Stimulated activated CD8-positive, alpha-beta memory T cell treated with anti-CD3 and anti-CD28 coated beads, Interleukin-4, amount 100 ng/mL, for 24 hours (primary cell): ENCODE results near the gene PTPRN2.

ENCODE experiments used
- DNase-seq: peaks from one replicate; pipeline ENCODE4 v3.0.0-alpha.2; 2020; ENCODE audit warnings: low read depth

Gene PTPRN2

DNA sequence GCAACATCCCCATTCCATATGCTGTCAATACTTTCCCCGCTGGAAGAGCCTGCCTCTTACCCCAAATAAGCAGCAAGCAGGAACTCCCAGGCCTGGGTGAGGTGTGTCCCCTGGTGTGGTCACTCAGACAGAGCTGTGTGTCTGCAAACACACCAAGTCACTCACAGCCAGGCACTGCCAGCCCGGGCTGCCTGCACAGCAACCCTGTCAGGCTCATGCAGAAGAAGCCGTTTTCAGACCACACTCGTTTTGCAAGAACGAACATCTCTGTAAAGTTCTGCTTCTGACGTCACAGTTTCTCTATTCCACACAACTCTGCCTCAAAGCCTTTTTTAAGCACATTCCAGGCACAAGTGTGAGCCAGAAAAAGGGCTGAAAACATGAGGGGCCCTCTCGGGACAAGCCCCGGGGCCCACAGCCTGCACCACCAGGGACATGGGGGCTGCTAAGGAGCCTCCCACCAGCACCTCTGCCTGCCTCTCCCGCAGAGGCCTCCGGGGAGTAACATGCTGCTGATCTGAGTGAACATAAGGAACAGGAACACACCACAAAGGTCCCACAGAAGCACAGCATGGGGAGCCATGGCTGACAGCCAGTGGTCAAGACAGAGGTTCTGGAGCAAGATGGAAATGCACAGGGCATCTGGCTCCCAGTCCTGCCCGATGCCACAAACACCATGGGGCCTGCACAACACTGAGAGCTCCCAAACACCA, 11.4 kb downstream of the PTPRN2 start:
- DNase-seq, result no peak

DNA sequence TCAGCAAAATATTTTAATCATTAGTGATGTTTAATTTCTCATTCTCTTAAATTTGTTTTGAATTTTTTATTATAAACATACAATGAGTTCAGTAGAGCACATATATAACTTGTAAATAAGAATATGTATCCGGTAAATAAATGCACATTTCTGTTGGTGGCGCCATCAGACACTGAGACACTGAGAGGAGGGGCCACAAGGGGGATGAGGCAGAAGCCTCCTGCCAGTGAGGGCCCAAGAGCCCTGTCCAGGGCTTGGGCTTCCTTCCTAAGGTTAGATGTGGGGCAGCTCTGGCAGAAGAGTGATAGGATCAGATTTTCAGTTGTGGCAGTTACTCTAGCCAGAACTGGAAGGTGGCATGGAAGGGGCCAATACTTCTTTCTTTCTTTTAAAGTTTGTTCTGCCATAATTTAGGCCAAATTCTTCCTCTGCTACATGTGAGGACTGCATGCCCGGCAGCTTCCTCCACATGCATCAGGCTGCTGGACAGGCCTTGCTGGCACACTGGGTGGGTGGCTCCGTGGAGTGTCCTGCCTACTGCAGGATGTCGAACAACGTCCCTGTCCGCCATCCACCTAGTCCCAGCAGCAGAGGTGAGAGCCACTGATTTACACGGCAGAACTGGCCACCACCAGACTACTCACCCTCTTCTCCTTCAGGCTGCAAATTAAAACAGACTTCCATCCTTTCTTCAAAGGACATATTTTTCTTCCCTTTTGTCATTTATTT, 13.2 kb downstream of the PTPRN2 start:
- DNase-seq, result no peak

DNA sequence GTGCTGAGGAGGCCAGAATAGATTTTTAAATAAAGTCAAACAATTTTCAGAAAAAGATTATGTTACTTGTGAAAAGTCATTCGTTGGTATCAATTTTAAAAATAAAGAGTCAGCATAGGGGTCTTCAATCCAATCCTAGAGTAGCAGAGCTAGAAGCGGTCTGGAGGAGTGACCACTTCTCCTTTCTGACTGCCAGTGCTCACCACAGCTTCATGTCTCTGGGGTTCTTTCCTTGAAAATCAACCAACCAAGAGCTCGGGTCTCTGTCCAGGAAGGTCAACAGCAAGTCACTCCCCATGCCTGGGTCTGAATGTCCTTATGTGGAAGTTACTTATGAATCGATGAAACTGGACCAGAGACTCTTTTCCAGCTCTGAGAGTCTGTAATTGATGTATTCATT, 14.3 kb downstream of the PTPRN2 start:
- no peak for DNase-seq

DNA sequence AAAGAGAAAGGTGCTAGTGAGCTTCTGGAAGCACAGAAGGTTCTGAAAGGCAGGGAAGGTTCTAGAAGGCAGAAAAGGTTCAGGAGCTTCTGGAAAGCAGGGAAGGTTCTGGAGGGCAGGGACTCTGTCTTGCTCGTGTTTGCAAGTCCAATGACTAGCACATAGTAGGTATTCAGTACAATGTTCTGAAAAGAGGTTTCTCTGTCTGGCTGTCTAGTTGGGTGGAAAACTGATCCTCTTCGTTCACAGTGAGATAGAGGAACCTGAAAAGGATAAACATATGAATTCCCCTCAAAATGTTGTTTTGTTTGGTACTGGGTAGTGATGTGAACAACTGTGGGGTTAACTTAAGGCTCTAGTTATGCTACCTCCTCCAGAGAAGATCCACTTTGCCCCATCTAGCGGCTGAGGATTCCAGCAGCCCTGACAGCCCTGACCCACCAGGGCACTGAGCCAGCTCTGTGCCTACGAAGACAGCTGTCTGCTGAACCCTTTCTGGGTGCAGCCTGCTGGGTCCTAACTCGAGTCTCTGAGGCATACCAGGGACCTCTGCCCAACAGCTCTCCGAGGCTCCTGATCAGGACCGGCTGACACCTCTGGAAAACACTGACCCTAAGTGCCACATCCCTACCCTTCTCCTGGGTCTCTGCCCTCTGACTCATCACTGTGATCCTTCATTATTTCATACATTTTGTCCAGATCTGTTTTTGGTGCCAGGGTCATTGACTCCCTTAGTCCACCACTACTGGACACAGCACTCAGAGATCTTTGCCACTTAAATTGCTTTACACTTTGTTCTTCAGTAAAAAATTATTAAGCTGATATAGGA, 15.4 kb downstream of the PTPRN2 start:
- no peak for DNase-seq

- DNase-seq, result no peak
These were observed 17.0 kb downstream of the PTPRN2 start for GRCh38 chr7:158570449-158571170.

- DNase-seq, result no peak
These were observed 17.7 kb downstream of the PTPRN2 start for GRCh38 chr7:158569858-158570323.

DNA sequence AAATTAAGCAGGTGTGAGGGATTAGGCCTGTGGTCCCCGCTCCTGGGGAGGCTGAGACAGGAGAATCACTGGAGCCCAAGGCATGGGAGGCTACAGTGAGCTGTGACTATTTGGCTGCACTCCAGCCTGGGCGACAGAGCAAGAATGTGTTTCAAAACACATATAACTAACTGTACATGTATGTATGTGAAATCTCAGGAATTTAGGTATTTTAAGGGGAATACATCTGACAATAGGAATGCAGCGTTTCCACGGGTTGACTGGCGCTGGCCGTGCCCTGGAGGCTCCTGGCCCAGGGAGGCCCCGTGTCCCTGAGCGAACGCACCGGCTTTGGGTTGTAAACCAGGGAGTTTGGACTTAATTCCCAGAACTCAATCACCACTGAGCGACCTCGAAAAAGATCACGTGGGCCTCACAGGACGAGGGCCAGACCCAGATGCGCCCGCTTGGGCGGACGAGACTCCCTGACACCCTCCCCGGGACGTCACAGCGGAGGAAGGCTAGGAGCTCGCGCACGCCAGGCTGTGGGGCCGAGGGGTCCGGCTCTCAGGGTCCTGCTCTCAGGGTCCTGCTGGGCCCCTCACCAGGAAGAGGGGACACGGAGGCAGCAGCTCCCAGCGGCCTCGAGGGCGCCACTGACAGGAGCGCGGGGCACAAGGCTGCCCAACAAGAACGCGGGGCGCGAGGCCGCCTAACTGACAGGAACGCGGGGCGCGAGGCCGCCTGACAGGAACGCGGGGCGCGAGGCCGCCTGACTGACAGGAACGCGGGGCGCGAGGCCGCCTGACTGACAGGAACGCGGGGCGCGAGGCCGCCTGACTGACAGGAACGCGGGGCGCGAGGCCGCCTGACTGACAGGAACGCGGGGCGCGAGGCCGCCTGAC, 18.4 kb downstream of the PTPRN2 start:
- DNase-seq, result no peak

- no peak for DNase-seq
These were observed 20.4 kb downstream of the PTPRN2 start for GRCh38 chr7:158567153-158567603.

DNA sequence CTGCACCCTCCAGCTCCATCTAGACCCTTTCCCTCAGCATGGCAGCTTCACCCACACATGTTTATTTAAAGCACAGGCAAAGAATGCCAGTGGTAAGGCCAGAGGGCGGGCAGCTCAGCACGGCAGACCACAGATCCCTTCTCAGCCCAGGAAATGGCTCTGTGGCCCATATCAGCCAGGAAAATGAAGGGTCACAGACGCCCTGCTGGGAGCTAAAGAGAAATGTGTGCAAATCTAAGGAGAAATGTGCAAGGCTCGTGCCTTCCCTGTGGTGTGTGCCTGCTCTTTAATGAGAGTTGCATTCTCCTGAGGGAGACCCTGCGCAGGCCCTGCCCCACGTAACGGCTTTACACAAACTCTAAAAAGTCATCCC, 23.0 kb downstream of the PTPRN2 start:
- no peak for DNase-seq

GRCh38 chr7:158563911-158564662, 23.5 kb downstream of the PTPRN2 start:
- no peak for DNase-seq

DNA sequence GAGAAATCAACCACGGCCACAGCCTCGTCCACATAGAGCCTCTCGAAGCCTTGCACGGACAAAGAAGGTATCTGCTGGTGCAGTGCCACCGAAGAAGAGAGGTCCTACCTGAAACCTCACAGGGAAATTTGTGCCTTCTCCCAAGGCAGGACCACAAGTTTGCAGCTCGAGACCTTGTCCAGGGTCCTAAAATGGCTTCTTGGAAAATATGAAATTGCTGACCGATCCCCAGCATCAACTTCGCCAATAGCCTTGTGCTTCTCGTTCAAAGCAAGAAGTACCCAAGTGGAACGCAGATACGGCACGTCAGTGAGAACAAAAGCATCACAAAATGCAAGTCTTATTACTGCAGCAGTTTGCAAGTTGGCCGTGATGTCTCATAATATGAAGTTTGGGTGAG, 24.6 kb downstream of the PTPRN2 start:
- DNase-seq, result no peak

DNA sequence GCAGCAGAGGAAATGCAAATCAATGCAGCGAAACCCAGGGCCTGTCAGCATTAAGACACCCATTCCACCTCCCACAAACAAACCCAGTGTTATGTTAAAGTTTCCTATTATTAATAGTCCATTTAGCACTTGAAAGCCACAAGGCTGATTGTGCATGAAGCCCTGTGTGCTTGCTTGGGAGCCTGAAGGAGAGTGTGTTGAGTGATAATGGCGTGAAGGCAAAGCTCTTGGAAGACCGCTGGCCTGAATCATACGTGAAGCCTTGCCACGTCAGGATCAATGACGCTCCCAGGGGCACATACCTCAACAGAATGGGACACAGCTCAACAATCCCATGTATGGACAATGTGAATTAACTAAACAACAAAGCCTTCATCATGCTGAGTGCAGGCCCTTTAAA, 25.1 kb downstream of the PTPRN2 start:
- no peak for DNase-seq

DNA sequence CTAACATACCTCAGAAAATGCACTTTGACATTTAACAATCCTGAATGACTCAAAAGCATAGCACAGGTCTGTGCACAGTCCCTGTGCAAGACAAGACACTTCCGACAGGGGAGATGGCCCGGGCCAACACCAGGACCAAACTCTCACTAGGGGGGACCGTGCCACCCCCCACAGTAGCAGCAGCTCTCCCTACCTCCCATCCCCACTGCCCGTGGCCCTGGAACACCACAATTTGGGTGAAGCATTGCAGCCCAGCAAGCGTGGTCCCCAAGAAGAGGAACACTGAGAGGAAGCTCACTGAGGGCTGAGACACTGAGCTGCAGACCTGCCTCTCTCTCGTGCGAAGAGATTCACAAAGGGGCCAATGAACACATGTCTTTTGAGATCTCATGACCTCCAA, 26.0 kb downstream of the PTPRN2 start:
- DNase-seq, result no peak

- no peak for DNase-seq
These were observed 27.2 kb downstream of the PTPRN2 start for GRCh38 chr7:158560386-158560785.

GRCh38 chr7:158559356-158559755, 28.3 kb downstream of the PTPRN2 start:
- DNase-seq, result no peak

- DNase-seq, result no peak
These were observed 28.8 kb downstream of the PTPRN2 start for GRCh38 chr7:158558816-158559215.

GRCh38 chr7:158557441-158557755, 30.2 kb downstream of the PTPRN2 start:
- no peak for DNase-seq

GRCh38 chr7:158556721-158557440, 30.7 kb downstream of the PTPRN2 start:
- no peak for DNase-seq

- DNase-seq, result no peak
These were observed 32.5 kb downstream of the PTPRN2 start for GRCh38 chr7:158555034-158555520.
